ENCODE measurements around the gene FBLN2. TPM values are rescaled to one million over a fixed set of nuclear protein-coding genes. Genes with fewer than 3 reads are reported as not detected.
A peak's percentile ranks its signal among the peaks of the same experiment; 100 is the strongest.

Gene FBLN2
- total RNA-seq, 4 donors from 2014 or later, result 85.9 to 187 (median 117) TPM

DNA sequence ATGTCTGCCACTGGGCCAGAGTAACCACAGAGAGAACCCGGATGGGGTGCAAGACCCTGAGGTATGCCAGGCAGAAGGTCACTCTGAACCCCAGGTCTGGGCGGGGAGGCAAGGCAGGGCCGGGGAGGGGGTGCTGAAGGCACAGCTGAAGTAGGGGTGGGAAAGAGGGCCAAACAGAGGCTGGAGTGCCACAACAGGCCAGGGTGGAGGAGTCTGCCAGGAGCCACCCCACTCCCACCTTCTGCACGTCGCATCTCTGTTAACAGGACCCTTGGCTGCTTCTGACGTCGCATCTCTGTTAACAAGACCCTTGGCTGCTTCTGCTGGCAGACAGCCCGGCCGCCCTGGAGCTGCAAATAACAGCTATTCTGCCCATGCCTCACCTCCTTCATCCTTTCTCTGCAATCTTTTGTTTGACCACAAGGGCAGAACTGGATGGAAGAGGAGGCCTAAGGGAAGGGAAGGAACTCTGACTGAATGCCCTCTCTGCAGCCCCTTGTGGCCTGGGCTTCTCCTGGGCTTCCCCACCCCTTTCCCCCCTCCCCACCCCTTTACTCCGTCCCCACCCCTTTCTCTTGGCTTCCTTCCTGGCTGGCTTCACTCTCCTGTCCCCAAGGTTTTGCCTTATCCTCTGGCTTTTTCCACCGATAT, 20.6 kb upstream of the FBLN2 start:
- TF ChIP-seq POLR2AphosphoS5 (IDR thresholded peaks at IDR 0.05), result no peak
- TF ChIP-seq, protein P1, sequence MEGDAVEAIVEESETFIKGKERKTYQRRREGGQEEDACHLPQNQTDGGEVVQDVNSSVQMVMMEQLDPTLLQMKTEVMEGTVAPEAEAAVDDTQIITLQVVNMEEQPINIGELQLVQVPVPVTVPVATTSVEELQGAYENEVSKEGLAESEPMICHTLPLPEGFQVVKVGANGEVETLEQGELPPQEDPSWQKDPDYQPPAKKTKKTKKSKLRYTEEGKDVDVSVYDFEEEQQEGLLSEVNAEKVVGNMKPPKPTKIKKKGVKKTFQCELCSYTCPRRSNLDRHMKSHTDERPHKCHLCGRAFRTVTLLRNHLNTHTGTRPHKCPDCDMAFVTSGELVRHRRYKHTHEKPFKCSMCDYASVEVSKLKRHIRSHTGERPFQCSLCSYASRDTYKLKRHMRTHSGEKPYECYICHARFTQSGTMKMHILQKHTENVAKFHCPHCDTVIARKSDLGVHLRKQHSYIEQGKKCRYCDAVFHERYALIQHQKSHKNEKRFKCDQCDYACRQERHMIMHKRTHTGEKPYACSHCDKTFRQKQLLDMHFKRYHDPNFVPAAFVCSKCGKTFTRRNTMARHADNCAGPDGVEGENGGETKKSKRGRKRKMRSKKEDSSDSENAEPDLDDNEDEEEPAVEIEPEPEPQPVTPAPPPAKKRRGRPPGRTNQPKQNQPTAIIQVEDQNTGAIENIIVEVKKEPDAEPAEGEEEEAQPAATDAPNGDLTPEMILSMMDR (IDR thresholded peaks at IDR 0.05), result peak in 1 of 4 experiments; percentile 24
- no peak for TF ChIP-seq POLR2A (IDR thresholded peaks at IDR 0.05)
- no peak for TF ChIP-seq EP300 (IDR thresholded peaks at IDR 0.05)
- no peaks in the 10 kb centered on the region for H3K36me3 ChIP-seq
- H3K4me3 ChIP-seq, result no peak overlapping the region
- peaks cover 18% of the 10 kb centered on the region for H3K27me3 ChIP-seq
- ATAC-seq, result no peak
- H3K9me3 ChIP-seq, result no peaks in the 10 kb centered on the region
- peaks cover 0 to 45% (median 17%) of the 10 kb centered on the region in 3 donors for H3K4me1 ChIP-seq
- H3K27ac ChIP-seq, result peak overlapping the region in 2 of 4 donors; percentile 37 to 58
- WGBS, 2 donors (ENCODE audit: low coverage in 1 of 2), result 33 to 60% methylated on average over 3 to 5 of the region's 11 CpGs

DNA sequence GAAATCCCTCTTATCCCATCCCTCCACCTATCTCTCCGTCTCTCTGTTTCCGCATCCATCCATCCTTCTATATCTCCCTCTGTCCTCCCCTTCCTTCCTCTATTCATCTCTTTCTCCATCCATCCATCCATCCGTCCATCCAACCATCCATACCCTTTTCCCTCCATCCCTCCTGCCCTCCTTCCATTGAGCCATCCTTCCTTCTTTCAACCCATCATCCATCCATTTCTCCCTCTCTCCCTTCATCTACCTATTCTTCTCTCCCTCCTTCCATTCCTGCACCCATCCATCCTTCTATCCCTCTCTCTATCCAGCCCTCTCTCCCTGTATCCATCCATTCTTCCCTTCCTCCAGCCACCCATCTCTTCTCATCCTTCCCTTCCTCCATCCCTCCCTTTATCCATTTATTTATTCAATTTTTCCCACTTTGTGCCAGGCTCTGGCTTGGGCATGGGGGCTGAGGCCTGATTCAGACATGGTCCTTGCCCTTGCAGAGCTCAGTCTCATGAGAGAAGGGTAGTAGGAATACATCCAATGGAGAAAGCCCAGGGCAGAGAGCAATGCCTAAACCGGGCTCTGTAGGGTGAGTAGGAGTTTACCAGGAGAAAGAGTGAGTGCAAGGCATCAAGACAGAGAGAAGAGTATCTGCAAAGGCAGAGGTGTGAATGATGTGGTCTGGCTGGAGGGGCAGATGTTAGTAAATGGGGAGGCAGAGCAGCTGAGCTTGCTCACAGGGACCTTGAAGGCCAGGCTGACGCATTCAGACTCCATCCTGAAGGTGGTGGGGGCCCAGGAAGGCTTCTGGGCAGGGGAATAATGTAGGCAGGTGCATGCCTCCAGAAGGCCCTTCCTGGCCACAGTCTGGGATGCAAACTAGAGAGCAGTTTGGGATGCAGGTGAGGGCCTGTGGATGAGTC, 19.5 kb upstream of the FBLN2 start:
- no peak overlapping the region for H3K4me3 ChIP-seq
- H3K27ac ChIP-seq, result peak overlapping the region in 2 of 4 donors; percentile 54 to 58
- H3K36me3 ChIP-seq, result no peaks in the 10 kb centered on the region
- no peaks in the 10 kb centered on the region for H3K9me3 ChIP-seq
- peaks cover 0 to 52% (median 17%) of the 10 kb centered on the region in 3 donors for H3K4me1 ChIP-seq
- WGBS, 2 donors (ENCODE audit: low coverage in 1 of 2), result 75 to 77% methylated on average over 4 to 5 of the region's 5 CpGs
- ATAC-seq, result no peak
- TF ChIP-seq EP300 (IDR thresholded peaks at IDR 0.05) (no peak), POLR2AphosphoS5 (IDR thresholded peaks at IDR 0.05) (no peak), POLR2A (IDR thresholded peaks at IDR 0.05) (no peak)
- TF ChIP-seq, protein P1 (IDR thresholded peaks at IDR 0.05), result no peak
- peaks cover 18% of the 10 kb centered on the region for H3K27me3 ChIP-seq

DNA sequence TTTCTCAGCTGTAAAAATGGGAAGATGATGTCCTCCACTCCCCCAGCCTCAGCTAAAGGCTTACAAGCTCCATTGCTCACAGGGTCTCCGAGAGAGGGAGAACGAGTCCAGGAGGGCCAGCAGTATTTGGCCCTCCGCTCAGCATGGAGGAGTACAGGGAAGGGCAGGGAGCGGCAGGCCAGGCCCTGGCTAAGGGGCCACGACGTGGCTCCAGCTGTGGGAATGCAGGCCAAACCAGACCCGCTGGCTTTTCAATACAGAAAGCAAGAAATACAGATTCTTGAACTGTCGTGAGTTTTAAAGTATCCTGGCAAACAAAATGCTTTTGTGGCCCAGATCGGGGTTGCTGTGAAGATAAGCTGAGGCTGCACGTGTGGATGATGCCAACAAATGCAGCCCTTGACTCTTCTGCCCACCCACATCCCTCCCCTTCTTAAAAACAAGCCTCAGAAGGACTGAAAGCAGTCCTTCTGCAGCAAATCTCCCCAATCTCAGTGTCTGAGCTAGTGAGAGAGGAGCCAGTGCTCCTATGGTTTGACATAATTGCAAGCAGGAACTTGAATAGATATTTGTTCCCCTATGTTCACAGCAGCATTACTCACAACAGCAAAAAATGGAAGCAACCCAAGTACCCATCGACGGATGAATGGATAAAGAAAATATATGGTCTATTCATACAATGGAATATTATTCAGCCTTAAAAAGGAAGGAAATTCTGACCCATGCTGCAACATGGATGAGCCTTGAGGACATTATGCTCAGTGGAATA, 18.5 kb upstream of the FBLN2 start:
- H3K4me3 ChIP-seq, result no peak overlapping the region
- H3K27me3 ChIP-seq, result peaks cover 18% of the 10 kb centered on the region
- 67 to 74% methylated on average over 3 to 7 of the region's 12 CpGs for WGBS, 2 donors (ENCODE audit: low coverage in 1 of 2)
- no peak for ATAC-seq
- peak overlapping the region in 3 of 4 donors; percentile 22 to 58 (median 54) for H3K27ac ChIP-seq
- peaks cover 0 to 51% (median 17%) of the 10 kb centered on the region in 3 donors for H3K4me1 ChIP-seq
- H3K36me3 ChIP-seq, result no peaks in the 10 kb centered on the region
- no peak for TF ChIP-seq POLR2AphosphoS5 (IDR thresholded peaks at IDR 0.05)
- TF ChIP-seq, protein P1 (IDR thresholded peaks at IDR 0.05), result no peak
- TF ChIP-seq EP300 (IDR thresholded peaks at IDR 0.05), result no peak
- TF ChIP-seq POLR2A (IDR thresholded peaks at IDR 0.05), result no peak
- no peaks in the 10 kb centered on the region for H3K9me3 ChIP-seq

DNA sequence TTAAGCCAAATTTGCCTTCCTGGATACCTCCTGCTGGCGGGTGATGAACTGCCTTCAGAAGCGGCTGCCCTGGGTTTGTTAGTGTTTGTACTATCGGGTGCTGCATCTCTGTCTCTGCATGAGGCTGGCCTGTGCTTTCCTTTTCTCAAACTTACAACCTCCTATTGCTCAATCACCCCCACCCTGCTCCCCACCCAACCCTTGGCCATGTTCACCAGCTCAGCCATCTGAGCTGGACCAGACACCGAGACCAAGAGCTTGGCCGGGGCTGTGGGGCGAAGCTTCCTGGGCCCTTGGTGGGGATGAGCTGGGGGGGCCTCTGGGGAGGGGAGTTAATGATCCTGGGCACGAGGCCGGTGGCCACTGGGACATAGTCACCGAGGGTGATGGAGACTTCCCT, 16.8 kb upstream of the FBLN2 start:
- no peaks in the 10 kb centered on the region for H3K36me3 ChIP-seq
- ATAC-seq, result peak; percentile 82
- TF ChIP-seq POLR2A (IDR thresholded peaks at IDR 0.05) (no peak), POLR2AphosphoS5 (IDR thresholded peaks at IDR 0.05) (no peak), EP300 (IDR thresholded peaks at IDR 0.05) (no peak)
- TF ChIP-seq, protein P1 (IDR thresholded peaks at IDR 0.05), result no peak

More for the DNA sequence above, 16.8 kb upstream of the FBLN2 start:
- Histone ChIP-seq H3K4me1 (peaks cover 0 to 52% (median 11%) of the 10 kb centered on the region in 3 donors), H3K27ac (peak overlapping the region in 3 of 4 donors; percentile 64 to 72 (median 69)), H3K9me3 (no peaks in the 10 kb centered on the region), H3K4me3 (no peak overlapping the region), H3K27me3 (peaks cover 29% of the 10 kb centered on the region)
- 20 to 50% methylated on average over 2 to 3 of the region's 9 CpGs for WGBS, 2 donors (ENCODE audit: low coverage in 1 of 2)

All from gastroesophageal sphincter (tissue), 4 donors.